ENCODE measurements around the gene FFAR4.

- TF ChIP-seq CTCF (IDR thresholded peaks at IDR 0.05) (no peak), POLR2A (IDR thresholded peaks at IDR 0.05) (no peak)
These were observed 31.2 kb upstream of the FFAR4 start for GRCh38 chr10:93535293-93535692.

All from upper lobe of left lung (tissue), 4 donors.